Hair follicle dermal papilla cell (primary cell): ENCODE measurements around the gene CLEC14A. TPM values are rescaled to one million over a fixed set of nuclear protein-coding genes. Genes with fewer than 3 reads are reported as not detected.

Experiments used
- total RNA-seq: library from RNA; depleted of rRNA; stranded (reverse); fragments of >200 nt; gene quantifications from 2 replicates; pipeline ENCODE4 v1.2.3, GENCODE V29; 2012

CLEC14A gene, protein sequence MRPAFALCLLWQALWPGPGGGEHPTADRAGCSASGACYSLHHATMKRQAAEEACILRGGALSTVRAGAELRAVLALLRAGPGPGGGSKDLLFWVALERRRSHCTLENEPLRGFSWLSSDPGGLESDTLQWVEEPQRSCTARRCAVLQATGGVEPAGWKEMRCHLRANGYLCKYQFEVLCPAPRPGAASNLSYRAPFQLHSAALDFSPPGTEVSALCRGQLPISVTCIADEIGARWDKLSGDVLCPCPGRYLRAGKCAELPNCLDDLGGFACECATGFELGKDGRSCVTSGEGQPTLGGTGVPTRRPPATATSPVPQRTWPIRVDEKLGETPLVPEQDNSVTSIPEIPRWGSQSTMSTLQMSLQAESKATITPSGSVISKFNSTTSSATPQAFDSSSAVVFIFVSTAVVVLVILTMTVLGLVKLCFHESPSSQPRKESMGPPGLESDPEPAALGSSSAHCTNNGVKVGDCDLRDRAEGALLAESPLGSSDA
- total RNA-seq, result 7.7 and 15.3 TPM in 2 replicates

DNA sequence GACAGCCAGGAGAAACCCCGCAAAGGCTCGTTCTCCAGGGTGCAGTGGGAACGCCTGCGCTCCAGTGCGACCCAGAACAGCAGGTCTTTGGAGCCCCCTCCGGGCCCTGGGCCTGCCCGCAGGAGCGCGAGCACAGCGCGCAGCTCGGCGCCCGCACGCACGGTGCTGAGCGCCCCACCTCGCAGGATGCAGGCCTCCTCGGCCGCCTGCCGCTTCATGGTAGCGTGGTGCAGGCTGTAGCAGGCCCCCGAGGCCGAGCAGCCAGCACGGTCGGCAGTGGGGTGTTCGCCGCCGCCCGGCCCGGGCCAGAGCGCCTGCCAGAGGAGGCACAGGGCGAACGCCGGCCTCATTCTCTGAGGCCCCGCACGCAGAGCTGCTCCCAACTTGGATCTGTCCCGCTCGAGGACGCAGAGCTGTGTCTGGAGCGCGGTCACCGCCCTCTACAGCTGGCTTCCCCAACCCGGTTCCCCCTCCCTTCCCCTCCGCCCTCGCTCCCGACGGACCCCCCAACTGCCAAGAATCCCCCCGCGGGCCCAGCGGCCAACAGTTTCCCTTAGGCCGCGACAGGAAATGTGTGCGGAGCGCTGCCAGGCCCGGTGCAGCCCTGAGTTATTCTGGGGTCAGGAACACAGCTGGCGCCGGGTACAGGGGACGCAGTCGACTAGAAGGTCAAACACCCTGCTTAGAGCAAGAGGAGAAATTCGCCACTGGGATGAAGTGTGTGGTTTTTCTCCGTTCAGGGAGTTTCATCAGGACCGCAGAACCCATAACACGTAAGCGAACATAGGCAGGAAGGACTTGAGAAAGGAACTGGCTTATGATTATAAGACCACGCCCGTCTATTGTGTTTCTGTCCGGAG lies at the start of gene CLEC14A:
Gene CLEC14A, minus strand, starts transcription at position 421 of the 860 bp plus-strand sequence. Its CDS starts 71 bp downstream, at position 350.

DNA sequence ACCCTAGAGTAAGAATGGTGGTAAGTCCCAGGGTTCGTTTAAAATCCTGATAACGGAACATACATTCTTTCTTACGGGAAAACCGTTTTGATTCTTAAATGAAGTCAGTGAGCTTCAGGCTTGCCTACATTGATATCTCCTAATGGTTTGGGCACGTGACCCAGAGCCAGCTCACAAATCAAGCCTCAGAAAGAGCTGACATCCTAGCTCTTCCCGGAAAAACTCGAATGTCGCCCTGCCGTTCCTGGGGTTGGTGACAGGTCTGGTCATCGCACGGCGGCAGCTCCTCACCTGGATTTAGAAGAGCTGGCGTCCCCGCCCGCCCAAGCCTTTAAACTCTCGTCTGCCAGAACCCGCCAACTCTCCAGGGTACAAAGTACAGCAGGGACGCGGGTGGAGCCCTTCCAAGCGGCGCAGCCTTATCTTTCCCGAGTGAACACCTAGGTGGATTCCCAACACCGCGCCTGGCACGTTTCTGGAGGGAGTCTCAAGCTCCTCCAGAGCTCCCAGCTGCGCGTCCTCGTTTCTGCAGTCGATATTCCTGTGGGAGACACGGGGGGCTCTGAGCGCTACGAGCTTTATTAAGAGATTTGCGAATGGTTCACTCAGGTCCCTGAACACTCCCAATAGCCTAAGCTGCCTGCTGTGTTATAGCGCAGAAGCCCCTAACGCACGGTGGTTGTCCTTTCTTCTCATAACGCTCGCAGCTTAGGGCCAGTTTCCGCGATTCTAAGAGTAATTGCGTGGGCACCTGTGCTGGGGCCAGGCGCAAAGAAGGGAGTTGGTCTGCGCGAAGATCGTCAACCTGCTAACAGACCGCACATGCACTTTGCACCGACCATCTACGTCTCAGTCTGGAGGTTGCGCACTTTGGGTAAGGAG lies 47.9 kb downstream of the CLEC14A start, which contains the start of gene SSTR1:
Gene SSTR1, plus strand, starts transcription at position 169 of the 882 bp plus-strand sequence. CDS start 1,486 bp downstream, outside the sequence.

Other genes starting within 250 kb of the CLEC14A start
- 5.5 and 10.3 TPM in 2 replicates for gene SSTR1, start 48.2 kb downstream of the CLEC14A start, total RNA-seq